ENCODE data around the gene FAM241B.

The FAM241B gene, protein sequence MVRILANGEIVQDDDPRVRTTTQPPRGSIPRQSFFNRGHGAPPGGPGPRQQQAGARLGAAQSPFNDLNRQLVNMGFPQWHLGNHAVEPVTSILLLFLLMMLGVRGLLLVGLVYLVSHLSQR

DNA sequence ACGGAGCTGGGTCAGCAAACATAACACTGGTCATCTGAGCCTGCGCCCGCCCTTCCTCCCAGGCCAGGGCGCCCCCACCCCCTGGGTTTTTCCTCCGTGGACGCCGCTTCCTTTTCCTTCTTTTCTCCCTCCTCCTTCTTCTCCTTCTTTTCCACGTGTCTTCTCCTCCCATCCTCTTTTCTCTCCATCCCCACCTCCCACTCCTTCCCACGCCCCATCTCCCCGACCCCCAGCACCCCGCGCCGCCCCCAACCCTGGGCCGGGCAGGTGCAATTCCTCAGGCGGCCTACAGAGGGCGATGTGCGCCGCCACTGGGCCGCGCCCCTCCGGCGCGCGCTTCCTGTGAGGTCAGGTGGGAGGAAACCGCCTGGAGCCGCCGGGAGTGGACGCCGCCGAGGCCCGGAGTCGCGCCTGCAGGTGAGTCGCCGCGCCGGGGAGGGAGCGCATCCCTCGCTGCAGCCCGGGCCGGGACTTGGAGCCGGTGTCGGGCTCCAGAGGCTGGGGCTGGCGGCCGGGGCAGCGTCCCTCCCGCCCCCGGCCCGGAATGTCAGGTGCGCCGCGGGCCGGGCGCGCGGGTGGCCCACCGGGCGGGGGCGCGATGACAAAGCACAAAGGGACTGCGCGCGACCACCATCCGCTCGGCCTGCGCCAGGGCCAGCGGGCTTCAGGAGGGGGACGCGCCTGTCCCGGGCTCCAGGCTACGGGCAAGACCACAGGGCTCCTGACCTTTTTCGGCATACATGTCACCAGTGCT is at the start of gene FAM241B:
Gene FAM241B, plus strand, starts transcription at position 351 of the 754 bp plus-strand sequence. CDS start 1,497 bp downstream, outside the sequence.
- H3K27ac ChIP-seq (ENCODE audit: low read depth, low read length), result no peak within 1 kb of the TSS
- no peaks in the 10 kb centered on the region for H3K36me3 ChIP-seq (ENCODE audit: control insufficient read depth, insufficient read depth, low read length)
- H3K9ac ChIP-seq (ENCODE audit: low read length), result no peak within 1 kb of the TSS

DNA sequence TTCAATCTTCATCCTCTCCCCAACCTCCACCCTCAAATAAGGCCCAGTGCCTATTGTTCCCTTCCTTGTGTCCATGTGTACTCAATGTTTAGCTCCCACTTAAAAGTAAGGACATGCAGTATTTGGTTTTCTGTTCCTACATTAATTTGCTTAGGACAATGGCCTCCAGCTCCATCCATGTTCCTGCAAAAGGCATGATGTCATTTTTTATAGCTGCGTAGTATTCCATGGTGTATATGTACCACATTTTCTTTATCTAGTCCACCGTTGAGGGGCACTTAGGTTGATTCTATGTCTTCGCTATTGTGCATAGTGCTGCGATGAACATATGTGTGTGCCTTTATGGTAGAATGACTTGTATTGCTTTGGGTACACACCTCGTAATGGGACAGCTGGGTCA is 49.6 kb upstream of the FAM241B start:
- no peaks in the 10 kb centered on the region for H3K4me1 ChIP-seq (ENCODE audit: control insufficient read depth, insufficient read depth, low read length)
- H3K9ac ChIP-seq (ENCODE audit: low read length), result no peak overlapping the region
- no peaks in the 10 kb centered on the region for H3K36me3 ChIP-seq (ENCODE audit: control insufficient read depth, insufficient read depth, low read length)
- H3K27me3 ChIP-seq (ENCODE audit: control insufficient read depth, insufficient read depth, low read length), result peaks cover 6% of the 10 kb centered on the region
- no peak overlapping the region for H3K27ac ChIP-seq (ENCODE audit: low read depth, low read length)
- no peak overlapping the region for H3K4me3 ChIP-seq (ENCODE audit: low read length)

More for the DNA sequence above, at the start of gene FAM241B:
- Histone ChIP-seq H3K4me1 (ENCODE audit: control insufficient read depth, insufficient read depth, low read length) (no peaks in the 10 kb centered on the region), H3K4me3 (ENCODE audit: low read length) (peak within 1 kb of the TSS; percentile 56), H3K27me3 (ENCODE audit: control insufficient read depth, insufficient read depth, low read length) (no peaks in the 10 kb centered on the region)

DNA sequence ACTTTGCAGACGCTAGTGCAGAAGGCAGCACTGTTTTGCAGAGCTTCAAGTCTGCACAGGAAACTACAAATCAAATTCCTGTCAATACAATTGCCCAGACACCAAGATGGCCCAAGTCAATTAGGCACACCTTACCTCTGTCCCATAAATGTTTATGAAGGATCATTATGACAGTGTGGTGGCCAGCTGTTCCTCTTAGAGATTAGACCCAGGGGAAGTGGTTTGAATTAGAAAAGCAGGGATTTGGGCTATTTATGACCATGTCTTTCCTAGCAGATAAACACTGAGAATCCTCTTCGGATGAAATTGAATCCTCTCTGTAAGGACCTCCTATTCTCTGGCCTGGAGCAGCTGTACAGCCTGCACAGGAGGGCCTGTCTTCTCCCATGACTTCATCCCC is 46.9 kb upstream of the FAM241B start:
- H3K4me3 ChIP-seq (ENCODE audit: low read length), result no peak overlapping the region
- peaks cover 6% of the 10 kb centered on the region for H3K27me3 ChIP-seq (ENCODE audit: control insufficient read depth, insufficient read depth, low read length)
- no peak overlapping the region for H3K9ac ChIP-seq (ENCODE audit: low read length)
- no peaks in the 10 kb centered on the region for H3K4me1 ChIP-seq (ENCODE audit: control insufficient read depth, insufficient read depth, low read length)
- no peaks in the 10 kb centered on the region for H3K36me3 ChIP-seq (ENCODE audit: control insufficient read depth, insufficient read depth, low read length)
- H3K27ac ChIP-seq (ENCODE audit: low read depth, low read length), result no peak overlapping the region

DNA sequence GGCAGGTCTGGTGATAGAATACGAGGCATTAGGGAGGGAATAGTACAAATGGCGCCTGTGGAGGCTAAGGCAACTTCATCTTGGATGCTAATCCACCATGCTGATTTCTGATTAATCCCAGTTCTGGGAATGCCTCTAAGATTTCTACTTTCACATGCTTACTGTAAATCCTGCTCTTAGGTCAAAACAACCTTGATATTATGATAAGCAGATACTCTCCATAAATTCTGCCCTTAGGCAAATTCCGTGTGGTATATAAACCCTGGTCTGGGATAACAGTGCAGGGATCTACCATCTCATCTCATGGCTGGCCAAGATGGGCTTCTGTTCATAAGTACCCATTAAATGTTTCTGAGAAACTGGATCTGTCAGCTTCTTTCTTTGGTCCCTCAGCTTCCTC is 45.4 kb upstream of the FAM241B start:
- H3K4me1 ChIP-seq (ENCODE audit: control insufficient read depth, insufficient read depth, low read length), result no peaks in the 10 kb centered on the region
- no peak overlapping the region for H3K4me3 ChIP-seq (ENCODE audit: low read length)
- H3K36me3 ChIP-seq (ENCODE audit: control insufficient read depth, insufficient read depth, low read length), result no peaks in the 10 kb centered on the region
- no peak overlapping the region for H3K9ac ChIP-seq (ENCODE audit: low read length)
- peaks cover 1% of the 10 kb centered on the region for H3K27me3 ChIP-seq (ENCODE audit: control insufficient read depth, insufficient read depth, low read length)
- no peak overlapping the region for H3K27ac ChIP-seq (ENCODE audit: low read depth, low read length)

- Histone ChIP-seq H3K4me1 (ENCODE audit: control insufficient read depth, insufficient read depth, low read length) (no peaks in the 10 kb centered on the region), H3K4me3 (ENCODE audit: low read length) (no peak overlapping the region), H3K36me3 (ENCODE audit: control insufficient read depth, insufficient read depth, low read length) (no peaks in the 10 kb centered on the region), H3K9ac (ENCODE audit: low read length) (no peak overlapping the region), H3K27me3 (ENCODE audit: control insufficient read depth, insufficient read depth, low read length) (no peaks in the 10 kb centered on the region), H3K27ac (ENCODE audit: low read depth, low read length) (no peak overlapping the region)
Observed at GRCh38 chr10:69588358-69588757, 41.7 kb upstream of the FAM241B start.

- Histone ChIP-seq H3K36me3 (ENCODE audit: control insufficient read depth, insufficient read depth, low read length) (no peaks in the 10 kb centered on the region), H3K27me3 (ENCODE audit: control insufficient read depth, insufficient read depth, low read length) (no peaks in the 10 kb centered on the region), H3K27ac (ENCODE audit: low read depth, low read length) (no peak overlapping the region), H3K4me1 (ENCODE audit: control insufficient read depth, insufficient read depth, low read length) (no peaks in the 10 kb centered on the region), H3K9ac (ENCODE audit: low read length) (no peak overlapping the region), H3K4me3 (ENCODE audit: low read length) (no peak overlapping the region)
Observed at GRCh38 chr10:69600761-69601330, 29.2 kb upstream of the FAM241B start.

DNA sequence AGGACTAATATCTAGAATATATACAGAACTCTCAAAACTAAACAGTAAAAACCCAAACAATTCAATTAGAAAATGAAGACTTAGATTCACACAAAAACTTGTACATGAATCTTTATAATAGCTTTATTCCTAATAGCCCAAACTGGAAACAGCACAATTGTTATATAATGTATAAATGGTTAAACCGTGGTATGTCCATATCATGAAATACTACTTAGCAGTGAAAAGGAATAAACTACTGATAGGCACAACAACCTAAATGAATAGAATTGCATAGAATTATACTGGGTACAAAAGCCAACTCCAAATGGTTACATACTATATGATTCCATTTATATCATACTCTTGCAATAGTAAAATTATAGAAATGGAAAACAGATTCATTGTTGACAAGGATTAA is 21.0 kb upstream of the FAM241B start:
- Histone ChIP-seq H3K27me3 (ENCODE audit: control insufficient read depth, insufficient read depth, low read length) (no peaks in the 10 kb centered on the region), H3K27ac (ENCODE audit: low read depth, low read length) (no peak overlapping the region), H3K9ac (ENCODE audit: low read length) (no peak overlapping the region), H3K4me3 (ENCODE audit: low read length) (no peak overlapping the region), H3K36me3 (ENCODE audit: control insufficient read depth, insufficient read depth, low read length) (no peaks in the 10 kb centered on the region), H3K4me1 (ENCODE audit: control insufficient read depth, insufficient read depth, low read length) (no peaks in the 10 kb centered on the region)

DNA sequence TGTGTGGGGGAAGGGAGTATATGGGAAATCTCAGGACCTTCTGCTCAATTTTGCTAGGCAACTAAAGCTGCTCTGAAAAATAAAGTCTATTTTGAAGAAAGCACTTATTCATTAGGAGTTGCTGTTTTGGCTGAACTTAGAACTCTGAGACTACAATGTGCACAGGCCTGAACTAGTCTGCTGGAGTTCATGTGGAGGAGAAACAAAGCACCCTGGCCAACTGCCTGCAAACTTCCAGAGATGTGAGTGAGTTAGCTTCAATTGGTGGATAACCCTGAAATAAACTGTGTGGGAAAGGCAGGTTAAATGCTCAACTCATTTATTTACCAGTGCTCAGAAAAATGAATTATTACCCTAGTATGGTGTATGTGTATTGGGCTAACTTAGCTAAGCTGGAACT is 17.3 kb upstream of the FAM241B start:
- Histone ChIP-seq H3K27me3 (ENCODE audit: control insufficient read depth, insufficient read depth, low read length) (no peaks in the 10 kb centered on the region), H3K4me3 (ENCODE audit: low read length) (no peak overlapping the region), H3K9ac (ENCODE audit: low read length) (no peak overlapping the region), H3K27ac (ENCODE audit: low read depth, low read length) (no peak overlapping the region), H3K4me1 (ENCODE audit: control insufficient read depth, insufficient read depth, low read length) (no peaks in the 10 kb centered on the region), H3K36me3 (ENCODE audit: control insufficient read depth, insufficient read depth, low read length) (no peaks in the 10 kb centered on the region)

DNA sequence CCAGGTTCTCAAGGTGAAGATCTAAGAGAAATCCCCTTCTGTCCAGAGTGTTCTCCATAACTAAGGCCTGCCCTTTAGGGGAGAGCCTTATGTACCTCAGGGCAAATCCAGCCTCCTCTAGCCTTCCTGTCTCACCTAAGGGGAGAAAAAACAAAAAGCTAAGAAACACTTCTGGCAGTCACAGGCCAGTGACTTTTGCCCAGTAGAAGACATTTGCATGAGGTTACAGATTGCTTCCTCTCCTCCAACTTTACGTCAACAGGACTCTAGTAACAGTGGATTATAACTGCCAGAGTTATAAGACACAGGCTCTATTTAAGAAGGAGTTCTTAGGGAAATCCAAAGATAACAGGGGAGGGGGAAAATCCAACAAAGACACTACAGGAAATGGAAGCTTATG is 15.9 kb upstream of the FAM241B start:
- H3K4me3 ChIP-seq (ENCODE audit: low read length), result no peak overlapping the region
- H3K36me3 ChIP-seq (ENCODE audit: control insufficient read depth, insufficient read depth, low read length), result no peaks in the 10 kb centered on the region
- H3K4me1 ChIP-seq (ENCODE audit: control insufficient read depth, insufficient read depth, low read length), result no peaks in the 10 kb centered on the region
- H3K27me3 ChIP-seq (ENCODE audit: control insufficient read depth, insufficient read depth, low read length), result no peaks in the 10 kb centered on the region
- no peak overlapping the region for H3K9ac ChIP-seq (ENCODE audit: low read length)
- H3K27ac ChIP-seq (ENCODE audit: low read depth, low read length), result no peak overlapping the region

- Histone ChIP-seq H3K4me3 (ENCODE audit: low read length) (no peak overlapping the region), H3K27me3 (ENCODE audit: control insufficient read depth, insufficient read depth, low read length) (no peaks in the 10 kb centered on the region), H3K9ac (ENCODE audit: low read length) (no peak overlapping the region), H3K27ac (ENCODE audit: low read depth, low read length) (no peak overlapping the region), H3K4me1 (ENCODE audit: control insufficient read depth, insufficient read depth, low read length) (no peaks in the 10 kb centered on the region), H3K36me3 (ENCODE audit: control insufficient read depth, insufficient read depth, low read length) (no peaks in the 10 kb centered on the region)
Observed at GRCh38 chr10:69616358-69616757, 13.7 kb upstream of the FAM241B start.

- Histone ChIP-seq H3K4me1 (ENCODE audit: control insufficient read depth, insufficient read depth, low read length) (no peaks in the 10 kb centered on the region), H3K27ac (ENCODE audit: low read depth, low read length) (no peak overlapping the region), H3K27me3 (ENCODE audit: control insufficient read depth, insufficient read depth, low read length) (no peaks in the 10 kb centered on the region)
Observed at GRCh38 chr10:69618746-69619145, 11.3 kb upstream of the FAM241B start.

GRCh38 chr10:69619626-69620025 is 10.4 kb upstream of the FAM241B start:
- Histone ChIP-seq H3K4me1 (ENCODE audit: control insufficient read depth, insufficient read depth, low read length) (no peaks in the 10 kb centered on the region), H3K36me3 (ENCODE audit: control insufficient read depth, insufficient read depth, low read length) (no peaks in the 10 kb centered on the region), H3K27me3 (ENCODE audit: control insufficient read depth, insufficient read depth, low read length) (no peaks in the 10 kb centered on the region), H3K4me3 (ENCODE audit: low read length) (no peak overlapping the region), H3K27ac (ENCODE audit: low read depth, low read length) (no peak overlapping the region), H3K9ac (ENCODE audit: low read length) (no peak overlapping the region)

More at GRCh38 chr10:69618746-69619145, 11.3 kb upstream of the FAM241B start:
- Histone ChIP-seq H3K4me3 (ENCODE audit: low read length) (no peak overlapping the region), H3K9ac (ENCODE audit: low read length) (no peak overlapping the region), H3K36me3 (ENCODE audit: control insufficient read depth, insufficient read depth, low read length) (no peaks in the 10 kb centered on the region)

GRCh38 chr10:69620625-69621024 is 9.4 kb upstream of the FAM241B start:
- Histone ChIP-seq H3K27me3 (ENCODE audit: control insufficient read depth, insufficient read depth, low read length) (no peaks in the 10 kb centered on the region), H3K36me3 (ENCODE audit: control insufficient read depth, insufficient read depth, low read length) (no peaks in the 10 kb centered on the region), H3K4me3 (ENCODE audit: low read length) (no peak overlapping the region), H3K9ac (ENCODE audit: low read length) (no peak overlapping the region), H3K27ac (ENCODE audit: low read depth, low read length) (no peak overlapping the region), H3K4me1 (ENCODE audit: control insufficient read depth, insufficient read depth, low read length) (no peaks in the 10 kb centered on the region)
